GM12873 (cell line): ENCODE data around the gene E2F8.
A peak's percentile ranks its signal among the peaks of the same experiment; 100 is the strongest.

Experiments used
- TF ChIP-seq, protein P1 (sequence below): IDR thresholded peaks from 2 replicates; pipeline ENCODE4 v1.5.1; 2012; ENCODE audit warnings: low read depth, mild to moderate bottlenecking, moderate library complexity, low read length, control low read depth; ENCODE audit not compliant: insufficient read depth; ENCODE audit errors: missing control alignments

The E2F8 gene

DNA sequence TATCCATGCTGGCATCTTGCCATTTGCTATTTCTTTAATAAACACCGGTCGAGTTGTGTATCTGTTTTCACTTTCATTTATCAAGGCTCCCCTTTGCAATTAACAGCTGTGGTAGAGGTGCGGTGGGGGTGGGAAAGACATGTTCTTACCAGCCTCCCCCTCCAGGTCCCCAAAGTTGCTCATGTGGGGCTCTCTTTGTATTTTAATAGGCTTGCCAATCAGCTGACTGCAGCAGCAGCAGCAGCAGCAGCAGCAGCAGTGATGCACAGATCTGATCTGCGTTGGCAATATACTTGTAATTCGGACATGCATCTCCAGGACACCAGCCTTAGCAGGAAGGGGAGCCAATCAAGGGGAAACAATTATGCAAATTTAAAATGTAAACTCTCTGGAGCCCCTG lies 40.3 kb upstream of the E2F8 start:
- TF ChIP-seq, protein P1, sequence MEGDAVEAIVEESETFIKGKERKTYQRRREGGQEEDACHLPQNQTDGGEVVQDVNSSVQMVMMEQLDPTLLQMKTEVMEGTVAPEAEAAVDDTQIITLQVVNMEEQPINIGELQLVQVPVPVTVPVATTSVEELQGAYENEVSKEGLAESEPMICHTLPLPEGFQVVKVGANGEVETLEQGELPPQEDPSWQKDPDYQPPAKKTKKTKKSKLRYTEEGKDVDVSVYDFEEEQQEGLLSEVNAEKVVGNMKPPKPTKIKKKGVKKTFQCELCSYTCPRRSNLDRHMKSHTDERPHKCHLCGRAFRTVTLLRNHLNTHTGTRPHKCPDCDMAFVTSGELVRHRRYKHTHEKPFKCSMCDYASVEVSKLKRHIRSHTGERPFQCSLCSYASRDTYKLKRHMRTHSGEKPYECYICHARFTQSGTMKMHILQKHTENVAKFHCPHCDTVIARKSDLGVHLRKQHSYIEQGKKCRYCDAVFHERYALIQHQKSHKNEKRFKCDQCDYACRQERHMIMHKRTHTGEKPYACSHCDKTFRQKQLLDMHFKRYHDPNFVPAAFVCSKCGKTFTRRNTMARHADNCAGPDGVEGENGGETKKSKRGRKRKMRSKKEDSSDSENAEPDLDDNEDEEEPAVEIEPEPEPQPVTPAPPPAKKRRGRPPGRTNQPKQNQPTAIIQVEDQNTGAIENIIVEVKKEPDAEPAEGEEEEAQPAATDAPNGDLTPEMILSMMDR = no peak

DNA sequence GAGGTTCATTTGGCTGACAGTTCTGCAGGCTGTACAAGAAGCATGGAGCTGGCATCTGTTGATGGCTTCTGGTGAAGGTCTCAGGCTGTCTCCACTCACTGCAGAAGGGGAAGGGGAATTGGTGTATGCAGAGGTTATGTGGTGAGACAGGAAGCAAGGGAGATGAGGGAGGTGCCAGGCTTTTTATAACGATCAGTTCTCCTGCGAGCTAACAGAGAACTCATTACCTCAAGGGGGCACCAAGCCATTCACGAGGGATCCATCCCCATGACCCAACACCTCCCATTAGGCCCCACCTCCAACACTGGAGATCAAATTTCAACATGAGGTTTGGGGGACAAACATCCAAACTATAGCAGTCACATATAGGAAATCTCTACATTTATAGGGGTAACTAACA lies 38.7 kb upstream of the E2F8 start:
- TF ChIP-seq, protein P1 = peak; percentile 15

DNA sequence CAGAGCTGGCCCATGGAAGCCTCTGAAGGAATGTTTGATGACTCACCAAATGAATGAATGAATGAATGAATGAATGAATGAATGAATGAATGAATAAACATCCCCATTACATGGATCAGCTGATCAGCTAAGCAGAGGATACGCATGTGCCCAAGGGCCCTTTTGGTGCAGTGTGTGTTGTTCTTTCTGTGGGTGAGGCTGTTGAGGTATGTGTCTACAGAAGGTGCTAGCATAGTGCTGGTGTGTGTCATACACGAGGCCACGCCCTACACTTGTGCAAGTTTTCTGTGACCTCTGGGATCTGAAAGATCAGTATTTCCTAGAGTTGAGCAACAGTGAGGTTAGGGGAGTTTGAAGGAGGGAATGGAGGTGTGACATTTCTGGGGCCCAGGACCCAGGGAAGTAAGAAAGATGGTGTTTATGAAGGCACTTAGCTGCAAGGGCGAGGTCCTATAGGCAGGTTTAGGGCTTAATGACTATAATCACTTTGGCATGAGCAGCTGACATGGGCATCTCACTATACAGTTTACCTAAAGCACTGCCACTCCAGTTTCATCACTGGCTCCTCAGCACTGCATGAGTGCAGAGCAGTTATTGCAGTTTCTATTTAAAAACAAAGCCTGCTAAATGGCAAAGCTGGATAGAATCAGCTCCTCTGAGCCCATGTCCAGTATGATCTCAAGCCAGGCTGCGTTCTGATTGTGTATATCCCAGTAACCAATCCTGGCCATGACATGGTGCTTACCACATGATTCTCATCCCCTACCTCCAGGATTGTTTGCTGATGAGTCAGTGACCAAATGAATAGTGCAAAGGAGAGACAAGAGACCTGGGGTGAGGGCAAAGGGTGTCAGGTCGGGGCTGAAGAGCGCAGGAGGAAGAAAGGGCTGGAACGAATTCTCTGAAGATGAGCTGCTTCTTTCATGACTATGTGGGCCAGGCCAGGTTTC lies 36.4 kb upstream of the E2F8 start:
- TF ChIP-seq, protein P1 = no peak

DNA sequence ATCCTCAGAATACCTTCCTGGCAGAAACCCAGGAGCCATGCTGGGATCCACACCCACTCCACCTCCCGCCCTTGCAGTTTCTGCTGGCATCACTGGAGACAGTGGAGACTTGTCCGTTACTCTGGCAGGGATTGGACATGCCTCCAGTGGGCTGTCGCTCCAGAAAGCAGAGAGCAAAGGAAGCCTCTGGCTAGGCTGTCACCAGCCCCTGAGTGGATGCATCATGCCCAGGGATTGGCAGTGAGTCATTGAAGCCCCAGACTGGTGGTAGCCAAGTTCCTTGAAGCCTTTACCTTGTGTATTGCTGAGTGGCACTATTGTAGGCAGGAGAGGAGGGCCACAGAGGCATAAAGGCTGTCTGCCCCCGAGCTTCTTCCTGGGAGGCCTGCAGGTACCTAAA lies 34.8 kb upstream of the E2F8 start:
- TF ChIP-seq, protein P1 = no peak

DNA sequence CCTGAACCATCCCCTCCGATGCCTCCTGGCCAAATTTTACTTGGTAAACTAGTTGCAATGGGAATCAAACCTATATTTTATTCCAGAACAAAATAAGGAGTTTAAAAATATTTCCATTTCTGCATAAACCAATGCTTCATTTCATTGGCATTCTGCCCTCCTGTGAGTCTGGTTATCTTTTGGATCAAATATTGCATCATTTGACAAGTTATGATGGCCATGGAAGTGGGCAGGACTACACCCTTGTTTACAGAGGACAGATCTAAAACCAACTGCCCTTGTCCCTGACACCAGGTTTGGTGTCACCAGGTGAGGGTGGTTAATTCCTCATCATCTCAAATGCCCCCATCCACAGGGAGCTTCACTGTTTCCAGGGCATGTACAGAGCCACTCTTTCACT lies 28.2 kb upstream of the E2F8 start:
- TF ChIP-seq, protein P1 = no peak

DNA sequence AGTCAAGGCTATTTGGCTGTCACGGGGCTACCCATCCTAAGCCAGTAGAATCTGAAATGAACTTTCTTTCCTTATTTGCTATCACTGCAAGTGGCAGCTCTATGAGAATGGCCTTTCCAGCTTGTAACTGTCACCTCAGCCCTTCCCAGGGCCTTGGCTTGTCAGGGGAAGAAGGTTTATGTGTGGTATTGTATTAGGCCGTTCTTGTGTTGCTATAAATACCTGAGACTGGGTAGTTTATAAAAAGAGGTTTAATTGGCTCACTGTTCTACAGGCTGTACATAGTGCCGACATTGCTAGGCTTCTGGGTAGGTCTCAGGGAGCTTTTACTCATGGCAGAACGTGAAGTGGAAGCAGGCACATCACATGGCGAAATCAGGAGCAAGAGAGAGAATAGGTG lies 26.8 kb upstream of the E2F8 start:
- TF ChIP-seq, protein P1 = no peak

DNA sequence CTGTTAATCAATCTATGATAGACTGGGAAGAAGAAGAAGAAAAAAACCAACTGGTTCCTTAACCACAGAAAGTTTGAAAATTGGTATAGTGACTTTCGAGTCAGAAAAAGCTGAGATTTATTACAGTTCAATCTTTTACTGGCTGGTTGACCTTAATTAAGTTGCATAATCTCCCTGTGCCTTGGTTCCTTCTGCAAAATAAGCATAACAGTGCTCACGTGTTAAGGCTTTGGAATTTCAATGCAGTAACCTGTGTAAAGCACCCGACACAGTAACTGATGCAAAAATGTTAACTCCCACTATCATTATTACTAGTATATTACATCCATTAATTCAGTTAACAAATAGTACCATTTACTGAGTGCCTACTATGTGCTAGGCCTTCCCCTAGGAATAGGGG lies 22.6 kb upstream of the E2F8 start:
- TF ChIP-seq, protein P1 = no peak
